DMS114 treated with DMSO at 0.1 percent for 48 hours (cell line): ENCODE results near the gene TAPBPL.
"Not testable (repeated sequence)": the region's sequence is repeated elsewhere in the genome, so short reads cannot be mapped to it uniquely, and the experiment has no call there.

ENCODE experiments used
- DNase-seq: peaks from one replicate; lab custom pipeline; 2025; ENCODE audit not compliant: unreplicated experiment; lab: John Stamatoyannopoulos, UW

TAPBPL gene

GRCh38 chr12:6451348-6452244 is at the start of gene TAPBPL:
TSS of gene TAPBPL (plus strand) at chr12:6452042. CDS start at chr12:6452249, 207 bp downstream.
- DNase-seq = peak; percentile 36

- no peak for DNase-seq
Measured at GRCh38 chr12:6404390-6404789, 47.5 kb upstream of the TAPBPL start.

GRCh38 chr12:6405963-6406362 is 45.9 kb upstream of the TAPBPL start:
- DNase-seq = no peak

GRCh38 chr12:6407236-6407954 is 44.4 kb upstream of the TAPBPL start:
- no peak for DNase-seq

GRCh38 chr12:6416596-6416995 is 35.2 kb upstream of the TAPBPL start:
- DNase-seq = no peak

- no peak for DNase-seq
Measured at GRCh38 chr12:6418796-6419195, 33.0 kb upstream of the TAPBPL start.

- no peak for DNase-seq
Measured at GRCh38 chr12:6420364-6420763, 31.5 kb upstream of the TAPBPL start.

GRCh38 chr12:6423267-6424007 is 28.4 kb upstream of the TAPBPL start:
- peak; percentile 85 for DNase-seq

- DNase-seq = no peak
Measured at GRCh38 chr12:6424008-6424347, 27.9 kb upstream of the TAPBPL start.

GRCh38 chr12:6424866-6425265 is 27.0 kb upstream of the TAPBPL start:
- DNase-seq = no peak

GRCh38 chr12:6425590-6426531 is 26.0 kb upstream of the TAPBPL start:
- no peak for DNase-seq

GRCh38 chr12:6426882-6427671 is 24.8 kb upstream of the TAPBPL start:
- no peak for DNase-seq

- not testable (repeated sequence) for DNase-seq
Measured at GRCh38 chr12:6427796-6428195, 24.0 kb upstream of the TAPBPL start.

GRCh38 chr12:6428326-6428725 is 23.5 kb upstream of the TAPBPL start:
- DNase-seq = no peak

GRCh38 chr12:6430124-6430989 is 21.5 kb upstream of the TAPBPL start:
- DNase-seq = no peak

- DNase-seq = no peak
Measured at GRCh38 chr12:6432991-6433390, 18.9 kb upstream of the TAPBPL start.

- DNase-seq = no peak
Measured at GRCh38 chr12:6434205-6435140, 17.4 kb upstream of the TAPBPL start.
